Germinal center (tissue), 1 donor: ENCODE measurements around the gene MAP7.
"Not testable (repeated sequence)": the region's sequence is repeated elsewhere in the genome, so short reads cannot be mapped to it uniquely, and the experiment has no call there.

ENCODE experiments used
- DNase-seq: peaks from one replicate; pipeline ENCODE4 v3.0.0; 2012; ENCODE audit warnings: mixed read lengths, low spot score

The MAP7 gene

DNA sequence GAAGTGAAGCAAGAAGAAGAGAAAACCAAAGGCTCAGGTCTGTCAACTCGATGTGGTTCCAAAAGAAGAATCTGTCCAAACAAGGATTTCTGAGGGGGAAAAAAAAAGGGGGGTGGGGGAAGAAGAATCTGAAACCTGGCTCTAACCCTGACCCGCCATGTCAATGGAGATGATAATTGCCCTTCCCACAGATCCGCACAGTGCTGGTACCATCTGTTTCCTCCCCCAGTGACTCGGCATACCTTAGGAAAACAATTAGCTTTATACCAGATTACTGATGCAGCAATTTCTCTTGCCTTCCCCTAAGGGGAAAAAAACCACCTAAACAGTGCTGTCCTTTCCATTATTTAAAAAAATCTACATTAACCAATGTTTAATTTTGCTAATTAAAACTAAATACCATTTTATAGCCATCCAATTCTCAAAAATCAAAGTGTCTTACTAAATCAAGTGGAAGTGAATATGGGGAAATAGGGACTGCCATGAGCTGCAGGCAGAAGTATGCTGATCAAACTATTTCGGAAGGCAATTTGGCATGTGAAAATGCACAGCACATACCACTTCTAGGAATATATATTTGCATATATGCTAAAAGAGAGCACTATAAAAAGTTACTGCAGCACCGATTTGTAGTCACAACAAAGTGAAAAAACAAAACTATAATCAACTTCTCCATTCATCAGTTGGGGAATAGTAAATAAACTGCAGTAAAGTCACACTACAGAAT lies 46.8 kb downstream of the MAP7 start:
- no peak for DNase-seq

- no peak for DNase-seq
These were observed 47.4 kb downstream of the MAP7 start for GRCh38 chr6:136502786-136503185.

DNA sequence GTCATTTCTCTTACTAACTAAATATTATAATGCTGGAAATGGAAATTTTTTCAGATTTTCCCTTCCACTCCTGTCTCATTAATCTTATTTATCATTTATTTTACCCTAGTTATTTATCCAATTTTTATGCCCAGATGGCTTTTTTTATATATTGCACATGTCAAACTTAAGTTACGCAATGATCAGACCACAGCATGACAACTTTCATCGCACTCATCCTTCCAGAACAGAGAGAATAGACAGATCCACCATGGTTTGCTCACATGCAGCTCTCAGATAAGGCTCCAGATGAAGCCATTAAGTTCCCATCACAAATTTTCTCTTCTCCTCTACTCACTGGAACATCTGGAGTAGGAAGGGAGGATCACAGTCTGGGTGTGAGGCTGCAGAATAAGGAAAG lies 48.7 kb downstream of the MAP7 start:
- DNase-seq, result no peak

DNA sequence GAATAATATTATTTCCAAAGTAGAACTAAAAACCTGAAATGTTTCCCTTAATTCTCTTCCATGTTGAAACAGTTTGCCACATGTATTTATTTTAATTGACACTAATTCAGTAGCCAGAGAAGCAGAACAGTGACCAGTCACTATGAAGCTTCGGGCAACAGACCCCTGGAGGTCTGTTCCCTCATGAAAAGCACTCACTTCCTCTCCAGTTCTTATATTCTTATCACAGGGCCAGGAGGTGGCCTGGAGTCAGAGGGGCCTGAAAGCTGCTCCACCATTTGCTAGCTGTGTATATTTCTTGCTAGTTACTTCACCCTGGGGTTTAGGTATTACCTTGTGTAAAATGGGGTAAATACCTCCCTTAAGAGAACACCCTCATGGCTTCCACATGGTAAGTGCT lies 49.1 kb downstream of the MAP7 start:
- DNase-seq, result no peak

- DNase-seq, result no peak
These were observed 49.8 kb downstream of the MAP7 start for GRCh38 chr6:136500414-136500813.

GRCh38 chr6:136499370-136499769 lies 50.9 kb downstream of the MAP7 start:
- no peak for DNase-seq

DNA sequence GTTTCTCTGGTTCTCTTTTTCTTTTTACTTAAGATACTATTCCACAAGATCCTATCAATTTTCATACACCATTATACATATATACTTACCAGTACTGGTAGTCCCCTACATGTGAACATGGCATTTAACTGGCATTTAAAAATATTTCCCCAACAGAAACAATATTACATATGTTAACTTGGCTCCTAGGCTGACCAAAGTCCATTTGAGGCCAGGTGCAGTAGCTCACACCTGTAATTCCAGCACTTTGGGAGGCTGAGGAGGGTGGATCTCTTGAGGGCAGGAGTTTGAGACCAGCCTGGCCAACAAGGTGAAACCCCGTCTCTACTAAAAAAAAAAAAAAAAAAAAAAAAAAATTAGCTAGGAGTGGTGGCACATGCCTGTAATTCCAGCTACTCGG lies 53.8 kb downstream of the MAP7 start:
- DNase-seq, result not testable (repeated sequence)

DNA sequence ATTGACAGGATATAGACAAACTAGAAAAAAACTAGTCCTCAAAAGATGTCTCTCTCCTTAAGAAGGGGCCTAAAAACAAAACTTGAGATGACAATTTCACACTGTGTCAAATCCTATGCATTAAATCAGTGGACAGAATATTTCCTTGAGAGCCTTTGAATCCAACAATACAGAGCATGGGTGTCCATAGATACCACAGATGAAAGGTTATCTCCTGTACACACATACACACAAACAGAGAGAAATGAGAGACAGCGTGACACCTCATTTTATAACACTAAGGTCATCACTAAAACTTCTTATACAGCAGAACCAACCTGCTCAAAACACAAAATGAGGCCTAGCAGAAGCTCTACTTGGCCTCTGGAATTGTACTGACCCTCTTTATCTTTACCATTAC lies 55.5 kb downstream of the MAP7 start:
- DNase-seq, result no peak

DNA sequence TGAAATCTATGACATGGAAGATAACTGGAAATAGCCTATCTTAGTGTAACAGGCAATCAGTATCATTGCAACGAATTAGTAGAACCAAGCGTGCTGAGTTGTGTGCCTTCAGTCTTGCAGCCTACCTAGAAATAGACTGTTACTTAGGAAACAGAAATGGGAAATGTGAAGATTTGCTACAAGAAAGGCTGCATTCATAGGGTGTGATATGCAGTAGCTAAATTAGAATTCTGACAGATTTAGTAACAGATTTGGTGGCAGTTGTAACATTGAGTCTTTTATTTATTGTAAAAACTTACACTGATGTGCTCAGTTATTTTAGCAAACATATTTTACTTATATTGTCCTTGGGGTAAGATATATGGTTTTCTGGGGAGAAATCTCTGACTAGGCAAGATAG lies 56.2 kb downstream of the MAP7 start:
- DNase-seq, result no peak

GRCh38 chr6:136492409-136492808 lies 57.8 kb downstream of the MAP7 start:
- no peak for DNase-seq

DNA sequence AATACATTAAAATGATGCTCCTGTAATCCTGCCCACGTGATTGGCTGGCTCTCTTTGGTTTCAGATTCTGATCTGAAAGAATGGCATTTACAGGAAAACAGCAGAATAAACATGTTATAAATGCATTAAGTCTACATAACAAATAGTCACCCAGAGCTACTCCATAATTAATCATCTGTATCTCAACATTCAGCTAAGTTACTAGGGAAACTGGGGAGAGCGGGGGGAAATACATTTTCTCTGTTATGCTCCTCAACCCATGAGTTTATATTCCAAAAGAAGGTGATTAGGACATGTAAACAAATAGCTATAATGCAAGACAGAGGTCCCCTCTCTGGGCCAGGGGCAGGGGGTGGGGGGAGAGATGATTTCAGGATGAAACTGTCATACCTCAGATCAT lies 58.5 kb downstream of the MAP7 start:
- DNase-seq, result no peak

- DNase-seq, result no peak
These were observed 59.0 kb downstream of the MAP7 start for GRCh38 chr6:136491251-136491650.

DNA sequence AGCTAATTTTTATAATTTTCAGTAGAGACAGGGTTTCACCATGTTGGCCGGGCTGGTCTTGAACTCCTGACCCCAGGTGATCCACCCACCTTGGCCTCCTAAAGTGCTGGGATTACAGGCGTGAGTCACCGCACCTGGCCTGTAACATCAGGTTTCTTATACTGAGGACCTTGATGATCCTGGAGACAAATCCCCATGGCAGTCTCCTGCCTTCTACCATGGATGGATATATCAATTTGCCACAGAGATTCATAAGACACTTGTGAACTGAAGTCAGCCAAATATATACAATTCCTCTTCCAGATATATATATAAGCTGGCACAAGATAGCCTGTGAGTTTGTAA lies 60.6 kb downstream of the MAP7 start:
- not testable (repeated sequence) for DNase-seq

GRCh38 chr6:136487759-136488425 lies 62.3 kb downstream of the MAP7 start:
- no peak for DNase-seq

- no peak for DNase-seq
These were observed 63.9 kb downstream of the MAP7 start for GRCh38 chr6:136486357-136486756.

DNA sequence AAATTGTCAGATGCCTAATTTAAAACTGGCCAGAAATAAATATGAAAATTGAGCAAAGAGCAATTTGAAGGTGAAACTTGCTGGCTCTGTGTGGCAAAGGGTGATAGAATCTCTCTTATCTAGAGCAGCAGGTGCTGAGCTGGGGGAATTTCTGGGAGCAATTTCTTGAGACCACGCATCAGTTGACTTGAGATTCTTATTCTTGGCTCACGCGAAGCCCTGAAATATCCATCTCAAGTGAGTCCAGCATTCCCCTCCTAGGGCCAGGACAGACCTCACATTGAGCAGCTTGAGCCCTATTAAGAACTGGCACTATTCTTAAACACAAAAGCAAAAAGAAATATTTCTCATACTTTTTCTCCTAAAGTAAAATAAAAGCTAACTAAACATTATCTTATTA lies 66.3 kb downstream of the MAP7 start:
- no peak for DNase-seq

DNA sequence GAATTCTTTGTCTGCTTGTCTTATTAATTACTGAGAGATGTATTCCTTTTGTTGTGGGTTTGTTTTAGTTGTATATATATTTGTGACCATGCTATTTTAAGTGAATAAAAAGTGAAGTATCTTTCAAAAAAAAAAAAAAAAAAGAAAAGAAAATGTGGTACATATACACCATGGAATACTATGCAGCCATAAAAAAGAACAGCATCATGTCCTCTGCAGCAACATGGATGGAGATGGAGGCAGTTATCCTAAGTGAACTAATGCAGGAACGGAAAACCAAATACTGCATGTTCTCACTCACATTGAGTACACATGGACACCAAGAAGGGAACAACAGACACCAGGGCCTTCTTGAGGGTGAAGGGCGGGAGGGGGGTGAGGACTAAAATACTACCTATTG lies 67.2 kb downstream of the MAP7 start:
- not testable (repeated sequence) for DNase-seq

DNA sequence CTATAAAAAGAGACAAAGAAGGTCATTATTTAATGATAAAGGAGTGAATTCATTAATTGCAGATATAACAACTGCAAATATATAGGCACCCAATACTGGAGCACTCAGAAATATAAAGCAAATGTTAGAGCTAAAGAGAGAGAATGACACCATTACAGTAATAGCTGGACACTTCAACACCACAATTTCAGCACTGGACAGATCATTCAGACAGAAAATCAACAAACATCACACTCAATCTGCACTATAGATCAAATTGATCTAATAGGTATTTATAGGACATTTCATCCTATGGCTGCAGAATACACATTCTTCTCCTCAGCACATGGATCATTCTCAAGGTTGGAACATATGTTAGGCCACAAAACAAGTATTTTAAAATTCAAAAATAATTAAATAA lies 72.7 kb downstream of the MAP7 start:
- DNase-seq, result no peak

- DNase-seq, result no peak
These were observed 74.5 kb downstream of the MAP7 start for GRCh38 chr6:136475686-136476085.

DNA sequence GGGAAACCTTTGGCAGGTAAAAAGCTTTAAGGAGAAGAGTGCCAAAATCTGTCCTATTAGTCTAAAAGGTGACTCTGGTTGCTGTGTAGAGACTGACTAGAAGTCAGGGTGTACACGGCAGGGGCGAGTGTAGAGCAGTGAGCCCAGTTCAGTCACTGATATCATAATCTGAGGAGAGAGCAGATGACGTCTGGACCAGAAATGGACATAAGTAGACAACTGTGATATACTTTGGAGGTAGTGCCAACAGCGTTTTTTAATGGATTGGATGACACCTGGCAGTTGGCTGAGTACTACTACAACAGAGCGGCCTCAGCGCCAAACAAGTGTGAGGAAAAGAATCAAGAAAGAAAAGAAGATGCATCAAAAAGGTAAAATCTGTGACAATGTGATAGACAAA lies 76.0 kb downstream of the MAP7 start:
- DNase-seq, result no peak

DNA sequence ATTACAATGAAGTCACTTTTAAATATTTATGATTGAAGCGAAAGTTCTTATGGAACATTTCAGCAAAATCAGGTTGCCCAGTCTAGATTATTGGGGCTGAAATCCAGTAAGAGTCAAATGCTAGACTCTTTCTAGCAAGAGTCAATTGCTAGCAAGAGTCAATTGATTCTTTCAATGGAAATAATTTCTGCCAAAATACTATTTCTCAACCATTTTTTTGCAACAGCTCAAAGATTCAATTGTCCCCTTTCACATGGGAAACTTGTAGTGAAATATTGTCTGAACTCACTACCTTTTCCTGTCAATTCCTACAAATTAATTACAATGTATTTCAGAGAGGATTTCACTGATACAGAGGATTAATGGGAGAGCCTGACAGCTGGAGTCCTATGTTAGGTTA lies 78.3 kb downstream of the MAP7 start:
- no peak for DNase-seq

GRCh38 chr6:136471372-136471771 lies 78.8 kb downstream of the MAP7 start:
- DNase-seq, result no peak

DNA sequence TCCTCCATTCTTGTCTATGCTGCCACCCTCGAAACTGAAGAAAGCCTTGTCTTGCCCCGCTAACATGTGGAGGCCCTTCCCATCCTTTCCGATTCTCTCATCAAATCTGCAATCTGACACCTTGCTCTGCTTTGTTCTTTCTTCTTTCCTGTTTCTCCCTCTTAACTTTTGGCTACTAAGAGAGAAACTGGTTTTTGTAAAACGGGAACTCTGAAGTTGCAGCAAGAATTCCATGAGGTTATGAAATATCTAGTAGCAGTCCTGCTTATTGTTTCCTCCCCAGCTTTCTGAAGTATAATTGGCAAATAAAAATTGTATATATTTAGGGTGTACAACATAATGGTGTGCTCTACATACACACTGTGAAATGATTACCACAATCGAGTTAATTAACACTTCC lies 80.2 kb downstream of the MAP7 start:
- DNase-seq, result no peak

DNA sequence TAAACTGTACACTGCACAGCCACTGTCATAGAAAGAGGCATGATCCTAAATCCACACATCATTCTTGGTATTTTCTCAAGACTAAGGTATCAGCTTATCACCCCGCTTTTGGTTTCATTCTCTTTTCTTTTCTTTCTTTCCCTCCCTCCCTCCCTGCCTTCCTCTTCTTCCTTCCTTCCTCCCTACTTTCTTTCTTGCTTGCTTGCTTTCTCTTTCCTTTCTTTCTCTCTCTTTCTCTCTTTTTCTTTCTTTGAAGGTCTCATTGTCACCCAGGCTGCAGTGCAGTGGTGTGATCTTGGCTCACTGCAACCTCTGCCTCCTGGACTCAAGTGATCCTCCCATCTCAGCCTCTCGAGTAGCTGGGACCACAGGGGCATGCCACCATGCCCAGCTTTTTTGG lies 81.1 kb downstream of the MAP7 start:
- DNase-seq, result no peak
